Hepatocyte (in vitro differentiated cells): ENCODE measurements around the gene PCGF5. TPM values are rescaled to one million over a fixed set of nuclear protein-coding genes. Genes with fewer than 3 reads are reported as not detected.

Experiments used
- DNase-seq: peaks from one replicate; pipeline ENCODE4 v3.0.0-alpha.2; 2016; ENCODE audit warnings: low spot score
- H2AFZ ChIP-seq: fragments of 200-600 bp; sonication (generic); 2 replicates; pipeline ENCODE4 v1.6.0; 2016; ENCODE audit warnings: antibody characterized with exemption, mild to moderate bottlenecking
- H3K27ac ChIP-seq: fragments of 200-600 bp; sonication (generic); 2 replicates; pipeline ENCODE4 v1.5.1; 2016; ENCODE audit warnings: mild to moderate bottlenecking
- H3K27me3 ChIP-seq: fragments of 200-600 bp; sonication (generic); 2 replicates; pipeline ENCODE4 v1.6.1; 2016
- H3K36me3 ChIP-seq: fragments of 200-600 bp; sonication (generic); replicated peaks from 2 replicates; pipeline ENCODE4 v1.5.1; 2016; ENCODE audit warnings: low read depth; ENCODE audit not compliant: insufficient read depth
- H3K4me1 ChIP-seq: fragments of 200-600 bp; sonication (generic); 2 replicates; pipeline ENCODE4 v1.5.1; 2016; ENCODE audit warnings: mild to moderate bottlenecking, moderate library complexity; ENCODE audit not compliant: insufficient read depth
- H3K4me2 ChIP-seq: fragments of 200-600 bp; sonication (generic); 2 replicates; pipeline ENCODE4 v1.6.0; 2016
- H3K4me3 ChIP-seq: fragments of 200-600 bp; sonication (generic); 2 replicates; pipeline ENCODE4 v1.5.1; 2016; ENCODE audit warnings: mild to moderate bottlenecking
- H3K79me2 ChIP-seq: fragments of 200-600 bp; sonication (generic); 2 replicates; pipeline ENCODE4 v1.6.0; 2017; ENCODE audit warnings: mild to moderate bottlenecking
- H3K9me2 ChIP-seq: fragments of 200-600 bp; sonication (generic); replicated peaks from 2 replicates; pipeline ENCODE4 v1.6.0; 2017; ENCODE audit warnings: mild to moderate bottlenecking; ENCODE audit not compliant: insufficient read depth
- H3K9me3 ChIP-seq: fragments of 200-600 bp; sonication (generic); 2 replicates; pipeline ENCODE4 v1.5.1; 2016; ENCODE audit warnings: low read depth, mild to moderate bottlenecking
- H4K20me1 ChIP-seq: fragments of 200-600 bp; sonication (generic); 2 replicates; pipeline ENCODE4 v1.6.0; 2016; ENCODE audit warnings: mild to moderate bottlenecking; ENCODE audit not compliant: insufficient read depth, poor library complexity, severe bottlenecking
- EZH2 ChIP-seq: fragments of 200-600 bp; sonication (generic); IDR thresholded peaks from 2 replicates; pipeline ENCODE4 v1.6.1; 2016; ENCODE audit warnings: antibody characterized with exemption, mild to moderate bottlenecking, borderline replicate concordance
- EZH2phosphoT487 ChIP-seq: fragments of 200-600 bp; sonication (generic); IDR thresholded peaks from one replicate; pipeline ENCODE4 v1.6.1; 2018; ENCODE audit warnings: antibody characterized with exemption, mild to moderate bottlenecking, low read depth, moderate library complexity; ENCODE audit not compliant: unreplicated experiment, severe bottlenecking
- WGBS: methylation state at CpG from one replicate; pipeline ENCODE4 v1.1.6; 2016; ENCODE audit warnings: low lambda C conversion rate; ENCODE audit errors: missing lambda C conversion rate; 5-methylcytosine and 5-hydroxymethylcytosine counted together
- polyA plus RNA-seq: library from polyadenylated mRNA; unstranded; fragments of >200 nt; fragmentation: Nextera tagmentation; extraction: Ambion mirVana; gene quantifications from 2 replicates; pipeline ENCODE4 v1.2.1, GENCODE V29; 2016
- total RNA-seq: library from RNA; depleted of rRNA; stranded (reverse); fragments of >200 nt; gene quantifications from 2 replicates; pipeline ENCODE4 v1.2.3, GENCODE V29; 2014
- TF ChIP-seq, protein P1 (sequence below): fragments of 200-600 bp; sonication (generic); IDR thresholded peaks from 2 replicates; pipeline ENCODE4 v1.5.1; 2016; ENCODE audit warnings: antibody characterized with exemption, mild to moderate bottlenecking; ENCODE audit not compliant: poor library complexity

PCGF5 gene
- total and polyA plus RNA-seq, 2 experiments from 2014 or later: 32.1 to 38.7 TPM

DNA sequence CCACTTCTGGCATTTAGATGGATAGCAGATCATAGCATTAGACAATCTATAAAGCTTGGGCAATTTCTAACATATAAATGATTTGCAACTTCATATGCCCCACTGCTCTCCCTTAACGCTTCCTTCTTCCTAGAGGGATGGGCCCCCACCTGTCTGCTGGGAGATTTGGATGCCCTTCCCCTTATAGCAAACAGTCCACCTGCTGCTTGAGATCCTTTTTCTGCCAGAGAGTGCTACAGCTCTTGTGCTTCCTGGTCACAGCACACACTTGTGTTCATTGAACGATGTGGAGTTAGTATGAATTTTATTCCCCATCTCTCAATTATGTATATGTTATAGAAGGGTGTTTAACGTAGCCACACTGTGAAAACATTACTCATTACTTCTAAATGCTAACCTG is 10.4 kb upstream of the PCGF5 start:
- no peak overlapping the region for H3K27ac ChIP-seq
- 81% methylated on average over 3 of the region's 3 CpGs for WGBS
- H3K4me2 ChIP-seq: no peak overlapping the region
- H3K36me3 ChIP-seq: no peaks in the 10 kb centered on the region
- no peaks in the 10 kb centered on the region for H3K27me3 ChIP-seq
- H4K20me1 ChIP-seq: no peaks in the 10 kb centered on the region
- no peaks in the 10 kb centered on the region for H3K9me3 ChIP-seq
- H2AFZ ChIP-seq: no peak overlapping the region
- H3K4me1 ChIP-seq: no peaks in the 10 kb centered on the region
- no peaks in the 10 kb centered on the region for H3K79me2 ChIP-seq
- no peak for DNase-seq
- H3K9me2 ChIP-seq: no peaks in the 10 kb centered on the region
- H3K4me3 ChIP-seq: no peak overlapping the region
- no peak for TF ChIP-seq EZH2
- TF ChIP-seq, protein P1, sequence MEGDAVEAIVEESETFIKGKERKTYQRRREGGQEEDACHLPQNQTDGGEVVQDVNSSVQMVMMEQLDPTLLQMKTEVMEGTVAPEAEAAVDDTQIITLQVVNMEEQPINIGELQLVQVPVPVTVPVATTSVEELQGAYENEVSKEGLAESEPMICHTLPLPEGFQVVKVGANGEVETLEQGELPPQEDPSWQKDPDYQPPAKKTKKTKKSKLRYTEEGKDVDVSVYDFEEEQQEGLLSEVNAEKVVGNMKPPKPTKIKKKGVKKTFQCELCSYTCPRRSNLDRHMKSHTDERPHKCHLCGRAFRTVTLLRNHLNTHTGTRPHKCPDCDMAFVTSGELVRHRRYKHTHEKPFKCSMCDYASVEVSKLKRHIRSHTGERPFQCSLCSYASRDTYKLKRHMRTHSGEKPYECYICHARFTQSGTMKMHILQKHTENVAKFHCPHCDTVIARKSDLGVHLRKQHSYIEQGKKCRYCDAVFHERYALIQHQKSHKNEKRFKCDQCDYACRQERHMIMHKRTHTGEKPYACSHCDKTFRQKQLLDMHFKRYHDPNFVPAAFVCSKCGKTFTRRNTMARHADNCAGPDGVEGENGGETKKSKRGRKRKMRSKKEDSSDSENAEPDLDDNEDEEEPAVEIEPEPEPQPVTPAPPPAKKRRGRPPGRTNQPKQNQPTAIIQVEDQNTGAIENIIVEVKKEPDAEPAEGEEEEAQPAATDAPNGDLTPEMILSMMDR: no peak
- TF ChIP-seq EZH2phosphoT487: no peak

DNA sequence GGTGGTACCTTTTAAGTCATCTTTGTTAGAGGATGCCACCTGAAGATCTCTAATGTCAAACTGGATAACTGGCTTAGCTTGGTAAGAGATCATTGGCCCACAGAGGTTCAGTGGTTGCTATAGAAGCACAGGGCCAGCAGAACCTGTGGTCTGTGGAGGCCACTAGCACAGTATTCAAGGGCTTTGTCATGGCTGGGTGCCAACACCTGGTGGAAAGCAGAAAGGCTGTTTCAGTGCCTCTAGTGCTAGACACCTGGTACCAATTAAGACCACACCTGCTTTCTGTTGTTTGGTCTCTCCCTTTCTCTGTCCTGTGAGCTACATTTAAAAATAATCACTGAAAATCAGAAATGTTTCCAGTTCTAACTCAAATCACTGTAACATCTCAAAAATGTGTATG is 10.0 kb upstream of the PCGF5 start:
- no peaks in the 10 kb centered on the region for H3K4me1 ChIP-seq
- no peaks in the 10 kb centered on the region for H3K9me3 ChIP-seq
- TF ChIP-seq, protein P1: no peak
- TF ChIP-seq EZH2phosphoT487: no peak
- TF ChIP-seq EZH2: no peak
- no peak overlapping the region for H2AFZ ChIP-seq
- no peak overlapping the region for H3K4me2 ChIP-seq
- H3K4me3 ChIP-seq: no peak overlapping the region
- H4K20me1 ChIP-seq: no peaks in the 10 kb centered on the region
- H3K36me3 ChIP-seq: no peaks in the 10 kb centered on the region
- no peaks in the 10 kb centered on the region for H3K9me2 ChIP-seq
- no peak overlapping the region for H3K27ac ChIP-seq
- no peaks in the 10 kb centered on the region for H3K79me2 ChIP-seq
- peak; percentile 21 for DNase-seq
- H3K27me3 ChIP-seq: no peaks in the 10 kb centered on the region

DNA sequence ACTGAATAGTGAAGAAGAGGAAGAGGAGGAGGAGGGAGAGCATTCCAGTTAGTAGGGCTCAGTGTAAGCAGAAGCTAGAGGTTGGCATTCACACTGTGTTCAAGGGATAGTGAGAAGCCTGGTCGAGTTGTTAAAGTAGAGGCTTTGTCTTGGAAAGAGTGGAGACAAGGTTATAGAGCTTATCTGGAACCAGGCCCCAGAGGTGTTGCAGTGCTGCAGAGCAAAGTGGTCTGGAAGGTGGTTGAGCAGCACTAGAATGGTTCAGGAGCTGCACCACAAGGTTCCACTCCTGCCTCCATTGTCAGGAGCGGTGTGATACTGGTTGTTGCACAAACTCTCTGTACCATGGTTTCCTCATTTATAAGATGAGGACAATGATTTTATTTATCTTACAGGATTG is 8.8 kb upstream of the PCGF5 start:
- Histone ChIP-seq H3K4me2 (no peak overlapping the region), H3K4me1 (no peaks in the 10 kb centered on the region), H3K27me3 (no peaks in the 10 kb centered on the region), H3K27ac (no peak overlapping the region), H2AFZ (no peak overlapping the region), H3K79me2 (no peaks in the 10 kb centered on the region), H3K36me3 (no peaks in the 10 kb centered on the region), H3K4me3 (no peak overlapping the region), H3K9me2 (no peaks in the 10 kb centered on the region), H4K20me1 (no peaks in the 10 kb centered on the region), H3K9me3 (no peaks in the 10 kb centered on the region)
- WGBS: 80% methylated on average over 2 of the region's 2 CpGs
- TF ChIP-seq EZH2phosphoT487 (no peak), EZH2 (no peak)
- TF ChIP-seq, protein P1: no peak
- DNase-seq: no peak

DNA sequence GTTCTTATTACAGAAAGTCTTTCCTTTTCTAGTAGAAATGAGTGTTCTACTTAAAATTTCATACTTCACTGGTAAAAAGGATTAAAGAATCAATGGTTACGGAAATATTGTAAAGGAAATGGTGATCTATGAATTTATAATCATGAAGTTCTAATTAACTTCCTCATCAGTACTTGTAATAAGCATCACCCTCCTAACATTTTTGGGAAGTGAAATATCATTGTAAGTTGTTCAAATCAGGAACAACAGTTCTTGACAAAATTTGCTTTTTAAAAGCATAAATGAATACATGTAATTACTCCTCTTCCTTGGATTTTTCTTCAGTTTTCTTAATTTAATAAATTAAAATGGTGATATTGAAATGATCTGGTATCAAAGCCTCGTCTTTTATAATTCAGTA is 5.6 kb upstream of the PCGF5 start:
- no peak for DNase-seq
- Histone ChIP-seq H3K27me3 (no peaks in the 10 kb centered on the region), H3K4me3 (no peak overlapping the region), H3K9me3 (no peaks in the 10 kb centered on the region), H3K79me2 (no peaks in the 10 kb centered on the region), H3K4me2 (no peak overlapping the region), H4K20me1 (no peaks in the 10 kb centered on the region), H3K9me2 (no peaks in the 10 kb centered on the region), H3K27ac (no peak overlapping the region), H3K36me3 (no peaks in the 10 kb centered on the region), H2AFZ (no peak overlapping the region), H3K4me1 (peaks cover 6% of the 10 kb centered on the region)
- 97% methylated on average over 2 of the region's 2 CpGs for WGBS
- no peak for TF ChIP-seq EZH2
- TF ChIP-seq, protein P1: no peak
- no peak for TF ChIP-seq EZH2phosphoT487
